Endodermal cell (in vitro differentiated cells): ENCODE results near the gene FAM98B. TPM values are rescaled to one million over a fixed set of nuclear protein-coding genes. Genes with fewer than 3 reads are reported as not detected.

Experiments
- DNase-seq: peaks from one replicate; pipeline ENCODE4 v3.0.0-alpha.2; 2017
- H3K27ac ChIP-seq: 2 replicates; pipeline ENCODE4 v1.5.1; 2013; ENCODE audit warnings: mild to moderate bottlenecking, low read depth, low read length, moderate library complexity
- H3K27me3 ChIP-seq: 2 replicates; pipeline ENCODE4 v1.6.1; 2013; ENCODE audit warnings: mild to moderate bottlenecking, low read length, moderate library complexity; ENCODE audit not compliant: insufficient read depth, control insufficient read depth, poor library complexity, severe bottlenecking
- H3K36me3 ChIP-seq: 2 replicates; pipeline ENCODE4 v1.7.0; 2013; ENCODE audit warnings: mild to moderate bottlenecking, low read length, moderate library complexity; ENCODE audit not compliant: control insufficient read depth, insufficient read depth
- H3K4me1 ChIP-seq: one replicate; pipeline ENCODE4 v1.7.0; 2013; ENCODE audit warnings: low read length; ENCODE audit not compliant: control insufficient read depth, insufficient read depth
- H3K4me3 ChIP-seq: 2 replicates; pipeline ENCODE4 v1.5.1; 2013; ENCODE audit warnings: mild to moderate bottlenecking, low read length, moderate library complexity
- H3K9ac ChIP-seq: 2 replicates; pipeline ENCODE4 v1.6.1; 2013; ENCODE audit warnings: mild to moderate bottlenecking, low read length, moderate library complexity; ENCODE audit not compliant: poor library complexity, severe bottlenecking; ENCODE audit errors: extremely low read depth
- H3K9me3 ChIP-seq: 2 replicates; pipeline ENCODE4 v1.6.1; 2013; ENCODE audit warnings: mild to moderate bottlenecking, low read length, moderate library complexity; ENCODE audit not compliant: control insufficient read depth
- H3K27ac Mint-ChIP-seq: 2 replicates; pipeline ENCODE4 v1.8.0; 2020; ENCODE audit warnings: mixed read lengths
- H3K27me3 Mint-ChIP-seq: 2 replicates; pipeline ENCODE4 v1.8.0; 2021; ENCODE audit warnings: mild to moderate bottlenecking, mixed read lengths; ENCODE audit not compliant: insufficient read depth
- H3K36me3 Mint-ChIP-seq: 2 replicates; pipeline ENCODE4 v1.8.0; 2020; ENCODE audit warnings: low read depth, mixed read lengths
- H3K4me1 Mint-ChIP-seq: 2 replicates; pipeline ENCODE4 v1.8.0; 2020; ENCODE audit warnings: mixed read lengths
- H3K4me3 Mint-ChIP-seq: 2 replicates; pipeline ENCODE4 v1.8.0; 2020; ENCODE audit warnings: mild to moderate bottlenecking, moderate library complexity, mixed read lengths
- H3K9me3 Mint-ChIP-seq: 2 replicates; pipeline ENCODE4 v1.8.0; 2020; ENCODE audit warnings: mild to moderate bottlenecking, mixed read lengths
- CTCF ChIP-seq: fragments of 200-600 bp; sonication (generic); conservative IDR thresholded peaks from 2 replicates; pipeline ENCODE4 v1.5.0; 2021; ENCODE audit warnings: antibody characterized with exemption, mild to moderate bottlenecking
- WGBS, 2 experiments: methylation state at CpG; one replicate each; pipeline versions ENCODE4 v1.1.5 to v1.1.7; 2013; ENCODE audit warnings: missing lambda C conversion rate in 2 of 2, mixed read lengths in 1 of 2; ENCODE audit not compliant: insufficient coverage in 1 of 2, insufficient read length in 1 of 2; 5-methylcytosine and 5-hydroxymethylcytosine counted together
- total RNA-seq, 2 donors: library from RNA; stranded (reverse); fragmentation: NEBNext Ultra II Directional in 1 of 2; extraction: Animal tissue kit (Norgen Biotek cat#: 25700) in 1 of 2; gene quantifications; 2 replicates in 1 of 2; 3 replicates in 1 of 2; pipeline ENCODE4 v1.2.1, GENCODE V29; 2021

Gene FAM98B
- total RNA-seq, 2 donors from 2014 or later, result 54.3 to 55.9 TPM

- Histone ChIP-seq H3K9ac (no peak overlapping the region), H3K36me3 (no peaks in the 10 kb centered on the region), H3K27me3 (peaks cover 28% of the 10 kb centered on the region), H3K4me1 (no peaks in the 10 kb centered on the region), H3K4me3 (no peak overlapping the region), H3K9me3 (no peaks in the 10 kb centered on the region), H3K27ac (no peak overlapping the region)
- Mint-ChIP-seq H3K27me3 (peaks cover 34% of the 10 kb centered on the region), H3K9me3 (no peaks in the 10 kb centered on the region), H3K4me1 (peaks cover 3% of the 10 kb centered on the region), H3K27ac (no peak overlapping the region), H3K36me3 (peaks cover 9% of the 10 kb centered on the region), H3K4me3 (no peak overlapping the region)
- 92 to 96% methylated on average over 3 to 6 of the region's 6 CpGs for WGBS, 2 experiments
- DNase-seq, result no peak
- no peak for TF ChIP-seq CTCF
Measured at GRCh38 chr15:38525489-38525888, 71.6 kb downstream of the FAM98B start.

GRCh38 chr15:38526158-38526557 lies 72.2 kb downstream of the FAM98B start:
- Histone ChIP-seq H3K36me3 (no peaks in the 10 kb centered on the region), H3K9ac (no peak overlapping the region), H3K4me1 (no peaks in the 10 kb centered on the region), H3K9me3 (no peaks in the 10 kb centered on the region), H3K27me3 (peaks cover 34% of the 10 kb centered on the region), H3K27ac (no peak overlapping the region), H3K4me3 (no peak overlapping the region)
- Mint-ChIP-seq H3K9me3 (no peaks in the 10 kb centered on the region), H3K4me3 (no peak overlapping the region), H3K36me3 (peaks cover 9% of the 10 kb centered on the region), H3K4me1 (peaks cover 3% of the 10 kb centered on the region), H3K27ac (no peak overlapping the region), H3K27me3 (peaks cover 41% of the 10 kb centered on the region)
- DNase-seq, result no peak
- 91 to 100% methylated on average over 1 to 2 of the region's 2 CpGs for WGBS, 2 experiments
- TF ChIP-seq CTCF, result no peak

- Mint-ChIP-seq H3K36me3 (peaks cover 9% of the 10 kb centered on the region), H3K27ac (no peak overlapping the region), H3K4me1 (peaks cover under 1% of the 10 kb centered on the region), H3K4me3 (no peak overlapping the region), H3K27me3 (peaks cover 57% of the 10 kb centered on the region), H3K9me3 (no peaks in the 10 kb centered on the region)
- no peaks in the 10 kb centered on the region for H3K36me3 ChIP-seq
- no peak for DNase-seq
- no peak for TF ChIP-seq CTCF
- WGBS, 2 experiments, result no CpG with 5 or more reads among the region's 1 CpG
- H3K4me3 ChIP-seq, result no peak overlapping the region
- no peak overlapping the region for H3K27ac ChIP-seq
- no peaks in the 10 kb centered on the region for H3K9me3 ChIP-seq
- no peaks in the 10 kb centered on the region for H3K4me1 ChIP-seq
- H3K27me3 ChIP-seq, result peaks cover 56% of the 10 kb centered on the region
- H3K9ac ChIP-seq, result no peak overlapping the region
Measured at GRCh38 chr15:38528294-38528693, 74.4 kb downstream of the FAM98B start.
